GM19025 (cell line): Measurements from ENCODE around the gene SPINK5.

Experiments used
- ATAC-seq: cut with Tn5 transposase; IDR thresholded peaks from one replicate; pipeline ENCODE4 v1.9.1; 2021; ENCODE audit warnings: mild to moderate bottlenecking, low read depth, moderate library complexity; ENCODE audit not compliant: unreplicated experiment

Gene SPINK5

GRCh38 chr5:148090773-148091250 lies 27.0 kb downstream of the SPINK5 start:
- ATAC-seq, result no peak

- no peak for ATAC-seq
Observed at GRCh38 chr5:148091991-148092964, 28.5 kb downstream of the SPINK5 start.

GRCh38 chr5:148094336-148094735 lies 30.6 kb downstream of the SPINK5 start:
- no peak for ATAC-seq

GRCh38 chr5:148104226-148104625 lies 40.4 kb downstream of the SPINK5 start:
- no peak for ATAC-seq

- ATAC-seq, result no peak
Observed at GRCh38 chr5:148107608-148108007, 43.8 kb downstream of the SPINK5 start.

- no peak for ATAC-seq
Observed at GRCh38 chr5:148113243-148113642, 49.5 kb downstream of the SPINK5 start.

GRCh38 chr5:148120317-148120716 lies 56.5 kb downstream of the SPINK5 start:
- no peak for ATAC-seq

- no peak for ATAC-seq
Observed at GRCh38 chr5:148125641-148126040, 61.9 kb downstream of the SPINK5 start.

- ATAC-seq, result no peak
Observed at GRCh38 chr5:148135091-148136048, 71.6 kb downstream of the SPINK5 start.

GRCh38 chr5:148140846-148141245 lies 77.1 kb downstream of the SPINK5 start:
- no peak for ATAC-seq

- no peak for ATAC-seq
Observed at GRCh38 chr5:148141645-148142044, 77.9 kb downstream of the SPINK5 start.

- ATAC-seq, result no peak
Observed at GRCh38 chr5:148145916-148146315, 82.1 kb downstream of the SPINK5 start.

- ATAC-seq, result no peak
Observed at GRCh38 chr5:148146487-148146886, 82.7 kb downstream of the SPINK5 start.

GRCh38 chr5:148147415-148147814 lies 83.6 kb downstream of the SPINK5 start:
- ATAC-seq, result no peak

- no peak for ATAC-seq
Observed at GRCh38 chr5:148151872-148152271, 88.1 kb downstream of the SPINK5 start.

GRCh38 chr5:148152781-148153180 lies 89.0 kb downstream of the SPINK5 start:
- ATAC-seq, result no peak

- ATAC-seq, result no peak
Observed at GRCh38 chr5:148156609-148157008, 92.8 kb downstream of the SPINK5 start.

- no peak for ATAC-seq
Observed at GRCh38 chr5:148162038-148162437, 98.3 kb downstream of the SPINK5 start.

- ATAC-seq, result no peak
Observed at GRCh38 chr5:148163345-148163744, 99.6 kb downstream of the SPINK5 start.

- ATAC-seq, result no peak
Observed at GRCh38 chr5:148166550-148167283, 102.9 kb downstream of the SPINK5 start.
